SK-N-SH treated with all-trans-retinoic acid at 6 μM for 48 hours (cell line): ENCODE measurements around the gene HMGCS1.

Experiments
- ATAC-seq: fragments of 200-7000 bp; cut with Tn5 transposase; 3 replicates; pipeline ENCODE4 v1.9.1; 2020; ENCODE audit warnings: mild to moderate bottlenecking, moderate library complexity
- ARNTL ChIP-seq: fragments of 450-650 bp; formaldehyde crosslinking; IDR thresholded peaks from 2 replicates; pipeline ENCODE4 v1.5.0; 2020; ENCODE audit warnings: low read depth, mild to moderate bottlenecking, moderate library complexity, borderline replicate concordance
- BACH2 ChIP-seq: fragments of 250-450 bp; sonication (Bioruptor Pico); IDR thresholded peaks from 2 replicates; pipeline ENCODE4 v1.9.0; 2021; ENCODE audit warnings: mild to moderate bottlenecking, borderline replicate concordance
- CREB5 ChIP-seq: fragments of 250-450 bp; sonication (Bioruptor Pico); IDR thresholded peaks from 2 replicates; pipeline ENCODE4 v1.5.1; 2020; ENCODE audit warnings: low read depth, mild to moderate bottlenecking, moderate library complexity
- CSDC2 ChIP-seq: fragments of 250-450 bp; sonication (Bioruptor Pico); IDR thresholded peaks from 2 replicates; pipeline ENCODE4 v1.5.0; 2020; ENCODE audit warnings: mild to moderate bottlenecking, moderate library complexity
- CSRNP3 ChIP-seq: fragments of 250-450 bp; sonication (Bioruptor Pico); IDR thresholded peaks from 2 replicates; pipeline ENCODE4 v1.5.1; 2021; ENCODE audit warnings: mild to moderate bottlenecking, moderate library complexity
- ESRRG ChIP-seq: fragments of 250-450 bp; sonication (Bioruptor Pico); IDR thresholded peaks from 2 replicates; pipeline ENCODE4 v1.6.1; 2021; ENCODE audit warnings: mild to moderate bottlenecking
- GLIS3 ChIP-seq: fragments of 250-450 bp; sonication (Bioruptor Pico); IDR thresholded peaks from 2 replicates; pipeline ENCODE4 v1.5.0; 2020; ENCODE audit warnings: mild to moderate bottlenecking, moderate library complexity
- ISL1 ChIP-seq: fragments of 250-450 bp; sonication (Bioruptor Pico); IDR thresholded peaks from 2 replicates; pipeline ENCODE4 v2.1.2; 2022; ENCODE audit warnings: mild to moderate bottlenecking, moderate library complexity
- PATZ1 ChIP-seq: fragments of 250-450 bp; sonication (Bioruptor Pico); IDR thresholded peaks from 2 replicates; pipeline ENCODE4 v1.8.0; 2020; ENCODE audit warnings: mild to moderate bottlenecking, moderate library complexity, borderline replicate concordance
- POU6F1 ChIP-seq: fragments of 250-450 bp; sonication (Bioruptor Pico); IDR thresholded peaks from 2 replicates; pipeline ENCODE4 v1.8.0; 2021; ENCODE audit warnings: low read depth, mild to moderate bottlenecking, moderate library complexity, borderline replicate concordance
- PPARA ChIP-seq: fragments of 250-450 bp; sonication (Bioruptor Pico); IDR thresholded peaks from 2 replicates; pipeline ENCODE4 v1.5.0; 2020; ENCODE audit warnings: mild to moderate bottlenecking, borderline replicate concordance
- RARB ChIP-seq: fragments of 250-450 bp; sonication (Bioruptor Pico); IDR thresholded peaks from 2 replicates; pipeline ENCODE4 v1.8.0; 2021; ENCODE audit warnings: mild to moderate bottlenecking, moderate library complexity
- SNAI2 ChIP-seq: fragments of 250-450 bp; sonication (Bioruptor Pico); IDR thresholded peaks from 2 replicates; pipeline ENCODE4 v1.5.0; 2020; ENCODE audit warnings: mild to moderate bottlenecking, moderate library complexity
- TOX ChIP-seq: fragments of 250-450 bp; sonication (Bioruptor Pico); IDR thresholded peaks from 2 replicates; pipeline ENCODE4 v1.8.0; 2021; ENCODE audit warnings: mild to moderate bottlenecking, moderate library complexity, borderline replicate concordance
- ZC3H10 ChIP-seq: fragments of 250-450 bp; sonication (Bioruptor Pico); IDR thresholded peaks from 2 replicates; pipeline ENCODE4 v1.5.1; 2021; ENCODE audit warnings: mild to moderate bottlenecking, moderate library complexity
- ZFP3 ChIP-seq: fragments of 250-450 bp; sonication (Bioruptor Pico); IDR thresholded peaks from 2 replicates; pipeline ENCODE4 v1.5.0; 2020; ENCODE audit warnings: mild to moderate bottlenecking, moderate library complexity
- ZFP30 ChIP-seq: fragments of 450-650 bp; formaldehyde crosslinking; IDR thresholded peaks from 2 replicates; pipeline ENCODE4 v1.5.0; 2022; ENCODE audit warnings: mild to moderate bottlenecking, moderate library complexity
- ZNF565 ChIP-seq: fragments of 450-650 bp; formaldehyde crosslinking; conservative IDR thresholded peaks from 2 replicates; pipeline ENCODE4 v1.5.0; 2020; ENCODE audit warnings: low read depth, mild to moderate bottlenecking, moderate library complexity
- ZNF8 ChIP-seq: fragments of 450-650 bp; formaldehyde crosslinking; IDR thresholded peaks from 2 replicates; pipeline ENCODE4 v1.5.0; 2020; ENCODE audit warnings: mild to moderate bottlenecking, moderate library complexity
- TF ChIP-seq, protein P1 (sequence below): fragments of 250-450 bp; sonication (Bioruptor Pico); IDR thresholded peaks from 2 replicates; pipeline ENCODE4 v1.5.0; 2020; ENCODE audit warnings: mild to moderate bottlenecking, moderate library complexity

Gene HMGCS1

GRCh38 chr5:43288269-43288831 lies 24.9 kb downstream of the HMGCS1 start:
- ATAC-seq: no peak
- TF ChIP-seq ZFP3 (no peak), CSDC2 (CRISPR knock-in tag) (no peak), CSRNP3 (CRISPR knock-in tag) (no peak), ARNTL (CRISPR knock-in tag) (no peak)

GRCh38 chr5:43287493-43287892 lies 25.7 kb downstream of the HMGCS1 start:
- TF ChIP-seq CSRNP3 (CRISPR knock-in tag) (no peak), ZC3H10 (no peak), ARNTL (CRISPR knock-in tag) (no peak), ZNF565 (CRISPR knock-in tag) (no peak), PPARA (CRISPR knock-in tag) (no peak), ZFP30 (CRISPR knock-in tag) (no peak), ISL1 (CRISPR knock-in tag) (no peak), ESRRG (CRISPR knock-in tag) (no peak), CREB5 (CRISPR knock-in tag) (no peak), CSDC2 (CRISPR knock-in tag) (no peak), TOX (no peak), SNAI2 (CRISPR knock-in tag) (no peak)
- TF ChIP-seq, protein P1, sequence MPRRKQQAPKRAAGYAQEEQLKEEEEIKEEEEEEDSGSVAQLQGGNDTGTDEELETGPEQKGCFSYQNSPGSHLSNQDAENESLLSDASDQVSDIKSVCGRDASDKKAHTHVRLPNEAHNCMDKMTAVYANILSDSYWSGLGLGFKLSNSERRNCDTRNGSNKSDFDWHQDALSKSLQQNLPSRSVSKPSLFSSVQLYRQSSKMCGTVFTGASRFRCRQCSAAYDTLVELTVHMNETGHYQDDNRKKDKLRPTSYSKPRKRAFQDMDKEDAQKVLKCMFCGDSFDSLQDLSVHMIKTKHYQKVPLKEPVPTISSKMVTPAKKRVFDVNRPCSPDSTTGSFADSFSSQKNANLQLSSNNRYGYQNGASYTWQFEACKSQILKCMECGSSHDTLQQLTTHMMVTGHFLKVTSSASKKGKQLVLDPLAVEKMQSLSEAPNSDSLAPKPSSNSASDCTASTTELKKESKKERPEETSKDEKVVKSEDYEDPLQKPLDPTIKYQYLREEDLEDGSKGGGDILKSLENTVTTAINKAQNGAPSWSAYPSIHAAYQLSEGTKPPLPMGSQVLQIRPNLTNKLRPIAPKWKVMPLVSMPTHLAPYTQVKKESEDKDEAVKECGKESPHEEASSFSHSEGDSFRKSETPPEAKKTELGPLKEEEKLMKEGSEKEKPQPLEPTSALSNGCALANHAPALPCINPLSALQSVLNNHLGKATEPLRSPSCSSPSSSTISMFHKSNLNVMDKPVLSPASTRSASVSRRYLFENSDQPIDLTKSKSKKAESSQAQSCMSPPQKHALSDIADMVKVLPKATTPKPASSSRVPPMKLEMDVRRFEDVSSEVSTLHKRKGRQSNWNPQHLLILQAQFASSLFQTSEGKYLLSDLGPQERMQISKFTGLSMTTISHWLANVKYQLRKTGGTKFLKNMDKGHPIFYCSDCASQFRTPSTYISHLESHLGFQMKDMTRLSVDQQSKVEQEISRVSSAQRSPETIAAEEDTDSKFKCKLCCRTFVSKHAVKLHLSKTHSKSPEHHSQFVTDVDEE (CRISPR knock-in tag): no peak
- ATAC-seq: no peak

DNA sequence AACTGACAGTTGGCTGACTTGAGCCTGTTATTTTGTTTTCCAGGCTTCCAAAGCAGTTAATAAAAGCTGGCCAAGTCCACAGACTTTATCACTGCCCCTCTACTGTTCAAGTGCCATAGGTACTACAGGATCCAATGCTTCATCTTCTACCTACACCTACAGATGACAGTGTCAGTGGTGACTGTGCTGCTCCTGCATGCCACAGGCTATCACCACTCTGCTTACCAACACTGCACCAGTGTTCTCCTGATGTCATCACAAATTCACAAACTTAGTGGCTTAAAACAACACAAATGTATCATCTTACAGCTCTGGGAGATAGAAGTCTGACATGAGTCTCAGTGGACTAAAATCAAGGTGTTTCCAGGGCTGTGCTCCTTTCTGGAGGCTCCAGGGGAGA lies 26.6 kb downstream of the HMGCS1 start:
- ATAC-seq: no peak
- TF ChIP-seq PPARA (CRISPR knock-in tag) (no peak), RARB (CRISPR knock-in tag) (no peak), CREB5 (CRISPR knock-in tag) (no peak), TOX (no peak), POU6F1 (no peak), ESRRG (CRISPR knock-in tag) (no peak), ZC3H10 (no peak), PATZ1 (CRISPR knock-in tag) (no peak), SNAI2 (CRISPR knock-in tag) (no peak), ZNF8 (CRISPR knock-in tag) (no peak), CSRNP3 (CRISPR knock-in tag) (no peak), GLIS3 (CRISPR knock-in tag) (no peak), BACH2 (CRISPR knock-in tag) (no peak)
- TF ChIP-seq, protein P1 (CRISPR knock-in tag): no peak
